Right ventricle myocardium superior (tissue), 1 donor: ENCODE data around the gene CD9. TPM values are rescaled to one million over a fixed set of nuclear protein-coding genes. Genes with fewer than 3 reads are reported as not detected.

Experiments used
- ATAC-seq: fragments of 200-7000 bp; cut with Tn5 transposase; one replicate; pipeline ENCODE4 v1.9.1; 2020; ENCODE audit warnings: mild to moderate bottlenecking; ENCODE audit not compliant: poor library complexity
- DNase-seq: peaks from one replicate; pipeline ENCODE4 v3.0.0-alpha.2; 2020
- intact Hi-C: fragments of 100-400 bp; cut with DNase I; formaldehyde crosslinking; loops from one replicate; pipeline ENCODE4 v1.11.2; 2022
- total RNA-seq: library from RNA; stranded (reverse); fragmentation: NEBNext Ultra II Directional; extraction: Animal tissue kit (Norgen Biotek cat#: 25700); gene quantifications from one replicate; pipeline ENCODE4 v1.2.1, GENCODE V29; 2021
- donor health status: DM: no; HTN: yes; CAD: no; lungs with severe emphysema.

The CD9 gene
- total RNA-seq, 1 donor from 2014 or later, result 51.9 TPM

DNA sequence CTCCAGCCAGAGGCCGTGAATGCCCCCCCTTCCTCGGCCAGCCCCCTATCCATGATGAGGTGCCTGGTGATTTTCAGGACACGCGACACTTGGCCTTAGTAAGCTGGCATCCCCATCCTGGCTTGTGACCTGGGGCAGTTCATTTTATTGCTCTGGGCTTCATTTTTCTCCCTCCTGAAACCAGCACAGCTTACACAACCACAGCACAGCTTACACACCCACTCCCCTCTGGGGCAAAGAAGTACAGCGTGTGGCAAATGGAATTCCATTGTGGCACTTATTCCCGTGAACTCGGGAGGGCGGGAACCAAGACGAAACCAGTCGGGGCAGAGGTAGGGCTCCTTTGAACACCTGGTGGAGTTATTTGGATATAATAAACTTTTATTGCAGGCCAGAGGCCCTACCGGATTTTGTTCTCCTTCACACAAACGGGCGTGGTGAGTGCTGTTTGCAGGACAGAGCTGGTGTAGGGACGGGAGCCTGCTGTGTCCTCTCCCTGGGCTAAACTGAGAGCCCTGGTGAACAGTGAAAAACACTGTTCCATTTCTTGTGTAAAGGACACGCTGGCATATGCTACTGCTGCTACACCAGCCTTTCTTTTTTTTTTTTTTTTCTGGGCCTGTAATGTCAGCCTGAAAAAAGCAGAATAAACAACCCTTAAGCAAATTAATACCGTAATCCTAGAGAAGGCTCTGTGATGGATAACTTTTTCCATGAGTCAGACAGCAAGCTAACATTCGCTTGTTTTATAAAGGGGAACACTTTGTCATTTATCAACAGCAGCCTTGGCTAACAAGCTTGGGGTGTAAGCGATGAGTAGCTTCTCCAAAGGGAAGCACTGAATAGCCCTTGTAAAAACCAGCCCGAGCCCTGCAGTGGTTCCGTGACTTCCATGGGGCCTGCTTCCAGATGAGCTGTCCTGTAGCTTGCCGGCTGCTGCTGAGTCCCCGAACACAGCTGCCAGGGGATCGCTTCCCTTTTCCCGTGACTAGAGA, 29.3 kb downstream of the CD9 start:
- intact Hi-C loops, result loop anchor here (5.0 kb wide), 1 partner anchor 32 kb away; no protein-coding TSS in a partner anchor
- ATAC-seq (peak; percentile 6), DNase-seq (peak; percentile 73)

DNA sequence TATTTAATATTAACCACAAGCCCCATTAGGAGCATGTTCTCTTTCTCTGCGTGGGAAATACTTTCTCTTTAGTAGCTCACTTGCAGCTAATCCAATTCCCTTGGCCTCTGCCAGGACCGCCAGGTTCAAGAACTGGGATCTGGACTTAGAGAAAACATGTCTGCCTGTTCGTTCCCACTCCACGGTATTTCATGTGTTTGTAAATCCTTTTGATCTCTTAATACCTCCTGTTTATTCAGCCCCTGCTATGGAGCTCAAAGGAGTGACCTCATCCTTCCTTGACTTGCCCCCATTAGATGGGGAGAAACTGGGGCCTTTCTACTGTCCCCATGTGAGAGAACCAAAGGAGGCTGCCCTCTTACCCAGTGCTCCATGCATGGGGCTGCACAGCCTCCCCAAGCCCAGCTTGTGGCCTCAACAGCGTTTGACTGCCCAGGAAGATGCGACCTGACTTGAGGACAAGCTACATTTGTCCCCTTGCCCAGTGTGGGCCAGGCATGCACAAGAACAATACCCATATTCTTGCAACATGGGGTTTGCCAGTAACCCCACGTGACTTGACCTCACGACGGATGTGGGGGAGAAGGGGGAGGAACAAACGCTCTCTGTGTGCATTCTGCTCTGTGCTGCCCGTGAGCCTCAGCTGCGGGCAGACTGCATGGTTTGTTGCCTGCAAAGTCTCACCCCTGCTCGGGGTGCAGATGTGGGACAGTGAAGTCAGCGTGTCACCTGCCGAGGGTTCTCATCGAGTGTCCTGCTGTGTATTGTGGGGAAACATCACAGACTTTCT, 30.3 kb downstream of the CD9 start:
- intact Hi-C loops, result loop anchor here (5.0 kb wide), 1 partner anchor 33 kb away; no protein-coding TSS in a partner anchor
- DNase-seq, result peak; percentile 66
- ATAC-seq, result no peak

DNA sequence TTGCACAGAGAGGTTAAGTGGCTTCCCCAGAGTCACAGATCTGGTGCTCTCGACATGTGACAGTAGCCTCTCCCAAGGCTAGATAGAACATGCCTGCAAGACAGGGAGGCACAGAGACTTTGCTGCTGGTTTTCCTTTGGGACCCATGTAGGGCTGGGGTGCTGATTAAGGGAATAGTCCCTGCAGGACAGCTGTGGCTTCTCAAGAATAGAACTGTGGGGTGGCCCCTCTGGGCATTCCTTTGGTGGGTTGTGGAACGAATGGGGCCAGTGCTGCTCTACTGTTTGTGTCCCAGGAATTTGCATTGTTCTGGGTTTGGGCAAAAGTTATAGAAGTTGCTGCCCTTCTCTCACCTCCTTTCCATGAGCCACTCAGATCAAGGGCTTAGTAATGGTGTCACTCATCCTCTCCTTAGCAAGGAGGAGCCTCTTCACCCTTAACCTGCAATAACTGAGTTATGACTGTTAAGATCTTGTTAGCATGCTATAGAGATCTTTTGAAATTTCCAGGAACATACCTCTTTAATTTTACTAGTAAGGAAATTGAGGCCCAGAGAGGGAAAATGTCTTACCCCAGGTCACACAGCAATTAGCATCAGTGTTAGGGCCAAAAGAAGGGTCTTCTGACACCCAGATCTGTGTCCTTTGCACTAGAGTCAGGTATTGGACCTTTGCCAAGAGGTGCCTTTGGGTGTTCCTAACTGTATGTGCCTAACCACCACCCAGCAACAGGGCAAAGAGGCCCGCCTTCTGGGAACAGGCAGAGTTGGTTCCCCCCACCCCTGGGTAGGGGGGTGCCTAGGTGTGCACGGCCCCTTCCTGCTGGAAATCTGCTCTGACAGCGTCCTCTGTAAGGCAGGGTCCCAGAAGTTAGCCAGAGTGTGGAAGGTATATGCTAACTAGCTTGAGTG, 31.4 kb downstream of the CD9 start:
- DNase-seq (no peak), ATAC-seq (no peak)
- intact Hi-C loops, result loop anchor here (5.0 kb wide), 1 partner anchor 34 kb away; no protein-coding TSS in a partner anchor

DNA sequence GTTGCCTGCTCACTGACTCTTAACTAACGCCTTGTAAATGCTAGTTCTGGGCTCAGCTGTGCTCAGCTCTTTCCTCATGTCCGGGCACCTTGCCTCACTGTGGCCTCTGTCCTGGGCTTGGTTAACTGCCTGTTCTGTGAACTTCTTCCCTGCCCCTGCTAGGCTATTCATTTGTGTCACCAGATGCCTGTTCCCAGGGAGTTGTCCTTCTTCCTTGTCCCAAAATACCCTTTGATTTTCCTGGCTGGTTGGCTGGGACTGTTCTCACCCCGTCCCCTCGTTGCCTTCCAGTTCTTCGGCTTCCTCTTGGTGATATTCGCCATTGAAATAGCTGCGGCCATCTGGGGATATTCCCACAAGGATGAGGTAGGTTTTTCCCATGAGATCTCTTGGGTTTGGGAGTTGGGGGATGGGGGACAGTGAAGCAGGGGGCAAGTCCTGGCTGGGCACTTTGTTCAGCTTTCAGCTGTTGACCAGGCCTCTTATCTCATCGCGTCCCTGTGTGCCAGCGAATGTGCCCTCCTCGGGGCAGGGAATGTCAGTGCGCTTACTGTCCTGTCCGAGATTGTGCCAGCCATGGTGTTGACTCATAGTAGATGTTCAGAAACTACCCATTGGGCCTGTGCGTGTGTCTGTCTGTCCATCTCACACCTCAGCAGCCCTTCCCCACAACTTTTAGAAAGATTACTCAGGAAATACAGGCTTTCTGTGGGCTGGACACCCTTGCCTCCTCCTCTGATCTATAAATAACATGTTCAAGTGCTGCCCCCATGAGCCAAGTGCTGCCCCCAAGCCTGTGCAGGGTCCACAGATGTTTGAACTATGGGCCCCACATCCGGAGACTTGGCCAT, 33.1 kb downstream of the CD9 start:
- ATAC-seq (peak; percentile 50), DNase-seq (peak; percentile 54)
- intact Hi-C loops, result loop anchor here (5.0 kb wide), 1 partner anchor 36 kb away; no protein-coding TSS in a partner anchor

DNA sequence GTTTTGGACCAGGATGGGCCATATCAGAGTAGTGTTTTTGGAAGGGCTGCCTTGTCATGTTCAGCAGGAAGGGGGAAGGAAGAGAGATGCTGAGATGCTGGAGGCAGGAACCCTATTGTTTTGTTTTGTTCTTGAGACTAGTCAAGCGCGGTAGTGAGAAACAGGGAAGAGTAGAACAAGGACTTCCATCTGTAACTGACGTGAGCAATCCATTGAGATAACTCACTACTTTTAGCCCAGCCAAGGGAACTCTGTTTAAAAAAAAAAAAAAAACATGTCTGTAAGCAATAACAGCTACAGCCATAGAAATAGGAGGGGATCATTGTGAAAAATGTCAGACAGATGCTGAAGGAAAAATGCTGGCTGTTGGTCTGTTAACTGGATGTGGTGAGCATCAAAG, 34.0 kb downstream of the CD9 start:
- ATAC-seq (peak; percentile 18), DNase-seq (no peak)
- intact Hi-C loops, result loop anchor here (5.0 kb wide), 1 partner anchor 37 kb away; no protein-coding TSS in a partner anchor

DNA sequence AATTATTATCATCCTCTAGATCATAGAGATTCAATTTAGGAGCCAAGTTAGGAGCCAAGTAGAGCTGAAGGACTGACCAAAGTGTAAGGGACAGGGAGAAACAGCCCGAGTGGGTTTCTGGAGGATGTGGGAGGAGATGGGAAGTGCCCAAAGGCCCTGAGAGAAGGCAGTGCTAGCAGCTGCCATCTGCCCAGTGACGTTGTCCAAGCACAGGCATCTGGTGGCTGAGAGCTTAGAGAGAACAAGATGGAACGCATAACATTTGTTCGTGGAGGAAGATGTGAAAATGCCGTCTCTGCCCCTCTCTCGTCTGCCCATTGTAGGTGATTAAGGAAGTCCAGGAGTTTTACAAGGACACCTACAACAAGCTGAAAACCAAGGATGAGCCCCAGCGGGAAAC, 34.7 kb downstream of the CD9 start:
- intact Hi-C loops, result loop anchor here (5.0 kb wide), 1 partner anchor 38 kb away; no protein-coding TSS in a partner anchor
- DNase-seq (no peak), ATAC-seq (no peak)

DNA sequence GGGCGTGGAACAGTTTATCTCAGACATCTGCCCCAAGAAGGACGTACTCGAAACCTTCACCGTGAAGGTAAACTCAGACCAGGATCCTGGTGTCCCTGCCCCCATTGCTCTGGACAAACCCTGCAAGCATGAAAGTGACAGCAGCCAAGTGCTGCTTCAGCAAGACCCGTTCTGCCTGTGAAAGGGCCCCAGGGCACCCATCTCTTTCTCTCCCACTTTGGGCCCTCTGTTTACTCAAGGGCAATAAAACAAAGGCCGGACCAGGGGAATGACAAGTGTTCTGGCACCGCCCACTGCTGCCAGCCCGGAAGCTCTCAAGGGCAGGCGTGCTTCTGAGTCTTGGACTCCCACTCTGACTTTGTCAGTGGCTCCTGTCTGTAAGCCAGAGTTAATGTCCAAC, 35.3 kb downstream of the CD9 start:
- intact Hi-C loops, result no loop called here
- ATAC-seq, result peak; percentile 51
- DNase-seq, result peak; percentile 50

DNA sequence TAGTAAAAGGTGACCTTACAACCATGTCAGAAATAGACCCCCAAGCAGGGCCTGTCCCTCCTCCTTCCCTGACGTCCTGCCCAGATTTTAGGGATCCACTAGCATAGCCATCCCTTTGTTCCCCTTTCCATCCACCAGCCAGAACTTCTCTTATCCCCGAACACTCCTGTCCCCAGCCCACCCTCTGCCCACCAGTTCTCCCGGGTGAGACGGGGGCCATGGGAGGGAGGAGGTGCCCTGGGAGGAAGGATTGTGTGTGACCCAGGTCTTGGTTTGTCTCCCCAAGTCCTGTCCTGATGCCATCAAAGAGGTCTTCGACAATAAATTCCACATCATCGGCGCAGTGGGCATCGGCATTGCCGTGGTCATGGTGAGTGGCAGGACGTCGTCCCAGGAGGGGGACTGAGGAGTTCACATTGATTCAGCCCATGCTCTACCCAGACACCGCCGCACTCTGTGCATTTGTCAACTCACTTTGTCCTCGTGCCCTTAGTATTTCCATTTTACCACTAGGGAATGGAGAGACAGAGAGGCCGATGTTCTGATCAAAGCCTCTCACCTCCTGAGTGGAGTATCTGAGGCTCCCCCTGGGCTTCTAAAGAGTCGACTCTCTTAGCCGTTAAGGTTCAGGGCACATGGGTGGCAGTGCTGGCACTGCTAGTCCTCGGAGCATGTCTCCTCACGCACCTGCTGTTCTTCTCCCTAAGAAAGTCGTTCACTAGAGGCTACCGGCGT, 35.9 kb downstream of the CD9 start:
- ATAC-seq (no peak), DNase-seq (peak; percentile 19)
- intact Hi-C loops, result no loop called here

DNA sequence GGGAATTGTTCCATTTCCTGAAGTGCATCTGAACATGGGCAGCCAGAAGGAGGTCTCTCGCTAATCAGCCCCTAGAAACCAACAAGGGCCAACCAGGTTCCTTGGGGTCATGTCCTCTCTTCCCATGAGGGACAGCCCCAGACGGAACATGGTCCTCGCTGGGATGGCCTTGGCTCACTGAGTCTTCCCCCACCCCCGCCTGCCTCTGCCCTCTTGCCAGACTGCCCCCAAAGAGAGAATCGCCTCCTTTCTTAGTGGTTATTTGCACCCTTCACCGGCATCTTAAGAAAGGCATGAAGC, 36.4 kb downstream of the CD9 start:
- ATAC-seq, result no peak
- intact Hi-C loops, result no loop called here
- DNase-seq, result peak; percentile 4

DNA sequence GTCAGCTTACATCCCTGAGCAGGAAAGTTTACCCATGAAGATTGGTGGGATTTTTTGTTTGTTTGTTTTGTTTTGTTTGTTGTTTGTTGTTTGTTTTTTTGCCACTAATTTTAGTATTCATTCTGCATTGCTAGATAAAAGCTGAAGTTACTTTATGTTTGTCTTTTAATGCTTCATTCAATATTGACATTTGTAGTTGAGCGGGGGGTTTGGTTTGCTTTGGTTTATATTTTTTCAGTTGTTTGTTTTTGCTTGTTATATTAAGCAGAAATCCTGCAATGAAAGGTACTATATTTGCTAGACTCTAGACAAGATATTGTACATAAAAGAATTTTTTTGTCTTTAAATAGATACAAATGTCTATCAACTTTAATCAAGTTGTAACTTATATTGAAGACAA, 37.6 kb downstream of the CD9 start:
- no peak for DNase-seq
- intact Hi-C loops, result no loop called here
- no peak for ATAC-seq

DNA sequence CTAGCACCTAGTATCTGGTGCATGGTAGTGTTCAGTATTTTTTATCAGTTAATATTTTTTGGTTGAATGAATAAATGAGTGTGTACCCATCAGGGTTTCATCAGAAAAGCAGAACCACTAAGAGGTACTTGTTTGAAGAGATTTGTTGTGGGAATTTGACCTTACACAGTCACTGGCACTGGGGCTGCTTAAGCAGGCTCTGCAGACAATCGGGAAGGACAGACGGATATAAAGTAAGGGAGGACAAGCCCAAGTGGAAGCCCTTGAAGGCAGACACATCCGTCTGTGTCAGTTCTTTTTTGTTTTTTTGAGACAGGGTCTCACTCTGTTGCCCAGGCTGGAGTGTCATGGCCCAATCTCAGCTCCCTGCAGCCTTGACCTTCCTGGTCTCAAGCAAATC, 38.7 kb downstream of the CD9 start:
- no peak for ATAC-seq
- peak; percentile 1 for DNase-seq
- intact Hi-C loops, result no loop called here

DNA sequence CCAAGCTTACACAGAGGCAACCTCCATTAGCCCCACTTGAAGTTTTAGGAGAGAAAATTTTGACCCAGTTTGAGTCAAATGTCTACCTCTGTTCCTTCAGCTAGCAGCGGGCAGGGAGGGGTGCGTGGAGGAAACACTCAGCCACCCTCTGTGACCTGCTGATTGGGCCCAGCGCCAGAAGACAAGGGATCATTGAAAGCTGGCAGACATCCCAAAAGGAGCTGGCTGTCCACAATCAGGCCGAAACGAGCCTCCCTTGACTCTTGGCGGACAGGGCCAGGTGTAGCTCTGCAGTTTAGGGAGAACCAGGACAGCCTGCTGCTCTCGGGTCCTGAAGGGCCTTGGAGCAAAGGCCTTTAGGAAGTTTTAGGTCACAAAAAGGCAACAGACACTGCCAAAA, 41.3 kb downstream of the CD9 start:
- DNase-seq, result peak; percentile 80
- intact Hi-C loops, result no loop called here
- ATAC-seq, result peak; percentile 83

DNA sequence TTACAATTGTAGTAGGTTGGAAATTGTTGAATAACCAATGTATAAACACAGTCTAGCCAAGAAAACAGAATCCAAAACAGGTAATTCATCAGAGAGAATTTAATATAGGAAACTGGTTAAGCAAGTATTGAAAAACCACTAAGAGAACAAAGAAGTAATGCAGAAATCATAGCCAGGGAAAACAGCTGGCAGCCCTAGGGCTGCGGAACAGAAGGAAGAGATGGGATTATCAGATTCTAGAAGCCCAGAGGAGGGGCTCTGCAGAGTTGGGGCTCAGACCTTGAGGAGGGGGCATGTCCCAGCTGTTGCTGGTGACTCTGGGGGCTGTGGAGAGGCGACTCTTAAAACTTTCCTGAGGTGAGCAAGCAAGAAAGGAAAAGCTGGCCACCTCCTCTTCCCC, 49.4 kb downstream of the CD9 start:
- ATAC-seq, result no peak
- DNase-seq, result no peak
- intact Hi-C loops, result no loop called here

DNA sequence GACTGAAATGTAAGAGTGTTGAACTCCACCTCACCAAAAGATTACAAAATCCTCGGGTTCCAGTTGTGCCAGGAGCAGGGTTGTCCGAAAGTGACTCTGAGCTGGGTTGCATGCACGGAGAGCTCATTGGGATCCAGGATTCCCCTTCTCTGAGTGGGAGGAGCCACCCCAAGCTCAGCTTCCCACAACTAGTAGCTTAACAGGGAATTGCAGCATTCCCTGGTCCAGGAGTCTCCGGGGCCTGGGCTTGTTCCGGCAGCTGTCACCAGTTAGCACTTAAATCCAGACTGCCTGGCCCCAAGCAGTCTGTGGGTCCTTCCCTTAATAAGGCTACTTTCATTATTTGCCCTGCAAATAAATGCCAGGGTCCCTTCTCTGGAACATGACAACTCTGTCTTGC, 50.1 kb downstream of the CD9 start:
- ATAC-seq, result peak; percentile 56
- DNase-seq, result no peak
- intact Hi-C loops, result no loop called here

DNA sequence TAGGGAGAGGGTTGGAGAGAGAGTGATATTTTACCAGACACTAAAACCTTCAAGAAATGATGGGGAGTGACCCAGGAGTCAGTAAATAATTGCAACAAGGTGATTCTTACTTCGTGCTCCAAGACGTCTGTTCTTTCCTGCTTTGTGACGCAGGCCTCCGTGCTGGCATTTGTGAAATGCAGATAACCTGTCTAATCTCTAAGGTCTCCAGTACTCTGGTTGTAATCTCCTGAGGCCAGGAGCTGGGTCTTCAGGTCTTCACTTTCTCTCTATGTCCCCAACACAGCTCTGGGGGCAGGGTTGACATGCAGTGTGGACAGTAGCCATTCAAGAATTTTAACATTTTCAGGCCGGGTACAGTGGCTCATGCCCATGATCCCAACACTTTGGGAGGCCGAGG, 53.1 kb downstream of the CD9 start:
- DNase-seq (no peak), ATAC-seq (no peak)
- intact Hi-C loops, result no loop called here

DNA sequence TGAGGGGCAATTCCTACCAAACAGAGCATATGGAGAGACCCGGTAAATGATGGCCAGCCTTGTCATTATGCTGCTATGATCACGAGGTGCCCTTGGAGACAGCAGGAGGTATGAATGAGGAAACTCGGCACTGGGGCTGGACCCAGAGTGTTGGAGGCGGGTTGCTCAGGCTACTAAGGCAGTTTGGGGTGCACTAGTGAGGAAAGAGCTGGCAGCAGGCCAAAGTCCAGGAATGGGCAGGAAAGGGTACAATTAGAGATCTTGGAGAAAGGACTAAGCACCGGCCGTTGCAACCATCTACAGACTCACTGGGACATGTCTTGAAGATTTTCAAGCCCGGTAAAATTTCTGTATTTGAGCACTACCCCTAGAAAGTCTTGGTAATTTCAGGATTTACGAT, 54.3 kb downstream of the CD9 start:
- intact Hi-C loops, result no loop called here

DNA sequence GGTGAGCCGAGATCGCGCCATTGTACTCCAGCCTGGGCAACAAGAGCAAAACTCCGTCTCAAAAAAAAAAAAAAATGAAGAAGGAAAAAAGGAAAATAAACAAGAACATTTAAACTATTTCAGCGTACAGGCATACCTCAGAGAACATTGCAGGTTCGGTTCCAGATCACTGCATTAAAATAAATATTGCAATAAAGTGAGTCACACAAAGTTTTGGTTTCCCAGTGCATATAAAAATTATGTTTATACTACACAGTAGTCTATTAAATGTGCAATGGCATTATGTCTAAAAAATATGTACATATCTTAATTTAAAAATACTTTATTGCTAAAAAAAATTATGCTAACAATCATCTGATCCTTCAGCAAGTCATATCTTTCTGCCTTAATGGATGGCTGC, 56.8 kb downstream of the CD9 start:
- no peak for ATAC-seq
- no peak for DNase-seq
- intact Hi-C loops, result no loop called here

More for the DNA sequence above, 54.3 kb downstream of the CD9 start:
- DNase-seq, result no peak
- no peak for ATAC-seq
